Neutrophil (primary cell): ENCODE results near the gene FST.

ENCODE experiments used
- H3K27ac ChIP-seq: fragments of 200-600 bp; sonication (generic); 2 replicates; pipeline ENCODE4 v1.5.1; 2016; ENCODE audit warnings: mild to moderate bottlenecking, moderate library complexity
- H3K27me3 ChIP-seq: fragments of 200-600 bp; sonication (generic); 2 replicates; pipeline ENCODE4 v1.6.0; 2016; ENCODE audit warnings: mild to moderate bottlenecking
- H3K36me3 ChIP-seq: fragments of 200-600 bp; sonication (generic); 2 replicates; pipeline ENCODE4 v1.5.1; 2017
- H3K4me1 ChIP-seq, 2 experiments: fragments of 200-600 bp in 1 of 2; sonication (generic) in 1 of 2; 1 replicate in 1 of 2; 2 replicates in 1 of 2; pipeline versions ENCODE4 v1.5.1 to v1.6.1; 2013 to 2016; ENCODE audit warnings: low read depth in 1 of 2, low read length in 1 of 2, mild to moderate bottlenecking in 1 of 2, moderate library complexity in 1 of 2; ENCODE audit not compliant: control insufficient read depth in 1 of 2, insufficient read depth in 1 of 2
- H3K4me3 ChIP-seq, 2 experiments: fragments of 200-600 bp in 1 of 2; sonication (generic) in 1 of 2; 1 replicate in 1 of 2; 2 replicates in 1 of 2; pipeline ENCODE4 v1.5.1; 2013 to 2016; ENCODE audit warnings: low read depth in 1 of 2, low read length in 1 of 2, mild to moderate bottlenecking in 1 of 2, moderate library complexity in 1 of 2
- H3K9me3 ChIP-seq: fragments of 200-600 bp; sonication (generic); 2 replicates; pipeline ENCODE4 v1.5.1; 2016
- TF ChIP-seq, protein P1 (sequence below): fragments of 200-600 bp; sonication (generic); IDR thresholded peaks from 2 replicates; pipeline ENCODE4 v1.5.1; 2016; ENCODE audit warnings: antibody characterized with exemption

FST gene

DNA sequence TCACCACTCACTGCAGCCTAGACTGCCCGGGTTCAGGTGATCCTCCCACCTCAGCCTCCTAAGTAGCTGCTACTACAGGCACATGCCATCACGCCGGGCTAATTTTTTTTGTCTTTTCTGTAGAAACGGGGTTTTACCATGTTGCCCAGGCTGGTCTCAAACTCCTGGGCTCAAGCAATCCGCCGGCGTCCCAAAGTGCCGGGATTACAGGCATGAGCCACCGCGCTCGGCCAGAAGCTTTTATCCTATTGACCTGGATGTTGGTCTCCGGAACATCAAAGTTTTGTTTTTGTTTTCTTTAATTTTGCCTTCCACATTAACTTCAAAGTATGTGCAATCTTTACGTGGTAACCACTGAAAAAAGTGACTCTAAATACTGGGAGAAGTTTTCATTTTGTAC, 42.4 kb upstream of the FST start:
- Histone ChIP-seq H3K9me3 (no peaks in the 10 kb centered on the region), H3K36me3 (no peaks in the 10 kb centered on the region), H3K27ac (no peak overlapping the region), H3K4me1 (no peaks in the 10 kb centered on the region), H3K27me3 (no peaks in the 10 kb centered on the region), H3K4me3 (no peak overlapping the region)
- TF ChIP-seq, protein P1, sequence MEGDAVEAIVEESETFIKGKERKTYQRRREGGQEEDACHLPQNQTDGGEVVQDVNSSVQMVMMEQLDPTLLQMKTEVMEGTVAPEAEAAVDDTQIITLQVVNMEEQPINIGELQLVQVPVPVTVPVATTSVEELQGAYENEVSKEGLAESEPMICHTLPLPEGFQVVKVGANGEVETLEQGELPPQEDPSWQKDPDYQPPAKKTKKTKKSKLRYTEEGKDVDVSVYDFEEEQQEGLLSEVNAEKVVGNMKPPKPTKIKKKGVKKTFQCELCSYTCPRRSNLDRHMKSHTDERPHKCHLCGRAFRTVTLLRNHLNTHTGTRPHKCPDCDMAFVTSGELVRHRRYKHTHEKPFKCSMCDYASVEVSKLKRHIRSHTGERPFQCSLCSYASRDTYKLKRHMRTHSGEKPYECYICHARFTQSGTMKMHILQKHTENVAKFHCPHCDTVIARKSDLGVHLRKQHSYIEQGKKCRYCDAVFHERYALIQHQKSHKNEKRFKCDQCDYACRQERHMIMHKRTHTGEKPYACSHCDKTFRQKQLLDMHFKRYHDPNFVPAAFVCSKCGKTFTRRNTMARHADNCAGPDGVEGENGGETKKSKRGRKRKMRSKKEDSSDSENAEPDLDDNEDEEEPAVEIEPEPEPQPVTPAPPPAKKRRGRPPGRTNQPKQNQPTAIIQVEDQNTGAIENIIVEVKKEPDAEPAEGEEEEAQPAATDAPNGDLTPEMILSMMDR = no peak

DNA sequence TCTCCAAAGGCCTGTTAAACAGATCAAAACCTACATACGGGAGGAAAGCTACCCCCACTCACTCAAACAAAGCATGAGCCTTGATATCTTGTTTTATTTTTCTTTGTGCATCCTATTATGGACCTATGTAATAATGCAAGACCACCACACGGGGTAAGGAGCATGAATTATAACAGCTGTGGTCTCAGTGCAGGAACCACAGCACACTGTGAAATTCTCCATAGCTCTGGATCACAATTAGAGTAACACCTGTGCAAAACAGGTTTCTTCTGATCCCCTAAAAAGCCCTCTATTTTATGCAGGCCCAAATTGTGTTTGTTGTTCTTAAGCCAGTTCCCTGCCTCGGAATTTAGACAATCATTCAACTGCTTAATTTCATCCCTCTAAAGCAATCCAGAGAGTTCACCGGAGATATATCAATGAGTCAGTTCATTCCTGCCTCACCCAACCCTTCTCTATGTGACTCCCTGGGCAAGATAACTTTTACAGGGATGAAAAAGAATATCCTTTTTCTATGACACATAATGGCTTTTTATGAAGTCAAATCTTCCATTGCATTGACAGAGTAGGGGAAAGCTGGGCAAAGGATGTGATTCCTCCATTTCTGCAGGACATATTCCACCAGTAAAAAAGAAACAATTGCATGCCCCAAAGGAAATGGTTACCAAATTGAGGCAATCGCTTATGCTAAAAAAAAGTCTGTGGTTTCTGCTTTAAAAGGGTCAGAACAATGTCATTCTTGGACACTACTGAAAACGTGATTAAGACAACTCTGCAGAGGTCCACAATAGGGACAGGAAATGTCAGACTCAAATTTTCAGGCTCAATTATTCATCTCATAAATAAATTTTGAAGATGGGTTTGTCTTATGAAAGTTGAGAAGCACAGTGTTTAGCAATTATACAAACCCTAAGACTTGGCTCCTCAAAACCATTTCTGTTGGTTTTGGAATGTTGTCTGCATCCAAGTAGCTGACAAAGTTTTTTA, 41.6 kb upstream of the FST start:
- no peak overlapping the region for H3K4me3 ChIP-seq
- H3K4me1 ChIP-seq = no peaks in the 10 kb centered on the region
- H3K9me3 ChIP-seq = no peaks in the 10 kb centered on the region
- H3K27ac ChIP-seq = no peak overlapping the region
- H3K36me3 ChIP-seq = no peaks in the 10 kb centered on the region
- no peaks in the 10 kb centered on the region for H3K27me3 ChIP-seq
- TF ChIP-seq, protein P1 = no peak

DNA sequence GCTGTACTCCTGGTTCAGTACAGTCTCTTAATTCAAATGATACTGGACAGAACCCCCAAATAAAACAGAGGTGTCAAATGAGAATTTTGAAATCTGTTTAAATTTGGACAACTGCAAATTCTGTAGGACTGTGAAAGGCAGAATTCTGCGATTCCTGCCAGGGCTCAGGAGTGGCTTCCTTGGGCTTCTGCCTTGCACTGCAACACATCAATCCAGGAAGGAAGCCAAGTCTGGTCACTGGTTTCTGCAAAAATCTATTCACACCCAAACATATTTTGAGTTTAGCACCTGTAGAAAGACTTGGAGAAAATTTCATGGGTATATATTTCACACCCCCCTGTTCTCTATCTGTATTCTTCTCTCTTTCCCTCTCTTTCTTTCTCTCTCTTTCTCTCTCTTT, 37.5 kb upstream of the FST start:
- Histone ChIP-seq H3K4me1 (no peaks in the 10 kb centered on the region), H3K27me3 (no peaks in the 10 kb centered on the region), H3K27ac (no peak overlapping the region), H3K4me3 (no peak overlapping the region), H3K9me3 (no peaks in the 10 kb centered on the region), H3K36me3 (no peaks in the 10 kb centered on the region)
- TF ChIP-seq, protein P1 = no peak

DNA sequence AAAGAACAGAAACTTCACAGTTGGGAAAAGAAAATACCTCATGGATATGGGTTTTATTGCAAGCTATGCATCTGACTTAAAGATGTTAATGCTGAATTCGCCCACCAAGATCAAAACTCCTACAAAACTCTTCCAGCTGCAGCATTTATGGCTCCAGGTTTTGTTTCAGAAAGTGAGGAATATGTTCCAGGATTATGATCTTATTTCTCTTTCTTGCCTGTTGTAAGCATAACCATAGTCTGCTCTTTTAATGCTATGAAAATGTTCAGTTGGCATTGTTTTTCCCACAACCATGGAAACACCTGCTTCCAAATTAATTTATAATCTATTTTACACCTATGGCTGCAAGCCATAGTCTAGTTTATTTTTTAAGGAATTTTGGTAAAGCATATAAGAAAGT, 34.9 kb upstream of the FST start:
- no peak overlapping the region for H3K4me3 ChIP-seq
- H3K27me3 ChIP-seq = no peaks in the 10 kb centered on the region
- H3K36me3 ChIP-seq = no peaks in the 10 kb centered on the region
- TF ChIP-seq, protein P1 = no peak
- H3K9me3 ChIP-seq = no peaks in the 10 kb centered on the region
- H3K4me1 ChIP-seq = no peaks in the 10 kb centered on the region
- H3K27ac ChIP-seq = no peak overlapping the region

DNA sequence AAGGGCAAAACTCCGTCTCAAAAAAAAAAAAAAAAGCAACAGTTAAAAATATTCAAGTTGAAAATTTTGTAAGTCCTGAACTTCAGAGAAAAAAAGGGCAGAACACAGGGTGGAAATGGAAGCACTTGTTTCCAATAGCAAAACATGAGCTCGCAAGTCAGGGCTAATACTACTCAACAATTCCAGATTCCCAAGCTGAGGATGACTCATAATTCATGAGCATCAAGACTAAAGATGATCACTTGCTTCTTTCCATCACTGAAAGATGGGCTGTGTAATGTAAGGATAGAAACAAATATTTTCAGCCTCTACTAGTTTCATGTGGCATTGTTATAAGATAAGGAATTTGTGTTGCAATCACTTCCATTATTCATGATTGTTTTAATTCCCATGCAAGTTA, 33.5 kb upstream of the FST start:
- no peaks in the 10 kb centered on the region for H3K36me3 ChIP-seq
- H3K27ac ChIP-seq = no peak overlapping the region

More for the DNA sequence above, 33.5 kb upstream of the FST start:
- Histone ChIP-seq H3K4me1 (no peaks in the 10 kb centered on the region), H3K27me3 (no peaks in the 10 kb centered on the region), H3K4me3 (no peak overlapping the region), H3K9me3 (no peaks in the 10 kb centered on the region)
- TF ChIP-seq, protein P1 = no peak
